Adipose tissue (tissue), 3 donors: ENCODE measurements around the gene SLC23A1. TPM values are rescaled to one million over a fixed set of nuclear protein-coding genes. Genes with fewer than 3 reads are reported as not detected.
"Not testable (repeated sequence)": the region's sequence is repeated elsewhere in the genome, so short reads cannot be mapped to it uniquely, and the experiment has no call there.

Source experiments
- H3K27ac ChIP-seq: one replicate; pipeline ENCODE4 v1.5.1; 2013; ENCODE audit warnings: low read depth, low read length
- WGBS, 3 donors: extraction: QIAGEN DNeasy Blood & Tissue Kit; methylation state at CpG; one replicate each; pipeline ENCODE4 v1.1.7; 2013; 5-methylcytosine and 5-hydroxymethylcytosine counted together
- polyA plus RNA-seq, 3 donors: library from polyadenylated mRNA; stranded (reverse); fragments of 200-250 nt; gene quantifications; one replicate each; pipeline ENCODE4 v1.2.3, GENCODE V29; 2013
- donor health status: healthy with polysubstance abuse.
- donor health status: Bipolar disorder and iron deficiency.
- donor health status: healthy.

SLC23A1 gene
- polyA plus RNA-seq, 3 donors = 0.78 TPM; not detected in 2

DNA sequence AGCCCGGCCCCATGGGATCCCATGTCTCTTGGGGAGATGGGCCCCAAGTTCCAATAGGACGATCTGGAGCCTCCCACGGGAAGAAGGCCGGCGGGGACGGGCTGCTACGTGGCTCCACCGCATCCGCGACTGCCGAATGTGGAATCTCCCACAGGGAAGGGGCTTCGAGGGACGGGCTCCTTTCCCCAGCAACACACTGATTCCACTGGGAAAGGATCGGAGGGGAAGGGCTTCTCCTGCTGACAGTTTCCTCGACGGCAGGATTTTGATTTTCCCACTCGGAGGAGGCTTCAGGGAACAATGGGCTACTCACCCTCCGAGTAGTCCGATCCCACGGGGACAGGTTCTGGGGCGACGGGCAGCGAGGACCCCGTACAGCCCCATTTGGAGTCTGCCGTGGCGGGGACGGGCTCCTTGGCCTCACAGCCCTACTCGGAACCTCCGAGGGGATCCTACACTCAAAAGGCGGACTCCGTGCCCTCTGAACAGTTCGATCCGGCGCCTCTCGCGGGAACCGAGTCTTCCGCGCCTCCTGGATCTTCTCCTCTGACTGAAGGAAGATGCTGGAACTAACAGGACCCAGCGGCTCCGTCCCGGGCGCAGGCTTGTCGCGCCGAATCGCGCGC is 10.5 kb upstream of the SLC23A1 start:
- no peak overlapping the region for H3K27ac ChIP-seq
- 10 to 18% (median 18%) methylated on average over 49 of the region's 49 CpGs for WGBS, 3 donors

DNA sequence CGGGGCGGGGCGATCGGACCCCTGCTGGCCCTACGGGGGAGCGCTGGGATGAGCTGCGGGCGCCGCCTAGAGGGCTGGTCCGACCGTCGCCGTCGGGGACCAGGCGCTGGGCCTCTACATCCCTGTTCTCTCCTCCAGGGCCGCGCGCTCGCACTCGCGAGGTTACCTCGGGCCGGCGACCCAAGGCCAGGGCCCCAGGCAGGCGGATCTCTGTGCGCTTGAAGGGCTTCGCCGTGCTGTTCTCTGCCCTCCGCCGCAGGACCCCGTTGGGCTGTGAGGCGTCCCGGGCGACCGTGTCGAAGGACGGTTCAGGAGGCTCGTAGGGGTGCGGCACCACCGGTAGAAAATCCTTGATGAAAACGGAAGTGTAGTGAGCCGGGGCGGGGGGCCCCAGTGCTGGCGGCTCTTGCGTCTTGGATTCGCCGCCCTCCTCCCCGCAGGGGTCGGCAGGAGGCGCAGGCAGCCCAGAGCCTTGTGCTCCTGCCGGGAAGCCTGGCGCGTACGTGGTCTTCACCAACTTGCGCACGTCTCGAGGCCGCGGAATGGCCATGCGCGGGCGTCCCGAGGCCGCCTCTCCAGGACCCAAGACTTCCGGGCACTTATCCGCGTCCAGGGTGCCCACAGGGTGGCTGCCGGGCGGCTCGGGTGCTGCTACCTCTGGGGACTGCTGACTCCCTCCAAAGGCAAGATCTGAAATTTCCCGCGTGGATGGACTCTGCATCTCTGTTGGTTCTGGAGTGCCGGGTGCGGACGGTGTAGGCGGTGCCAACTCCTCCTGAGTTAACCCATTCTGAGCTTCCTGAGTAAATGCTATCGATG is 9.8 kb upstream of the SLC23A1 start:
- no peak overlapping the region for H3K27ac ChIP-seq
- 4 to 21% (median 11%) methylated on average over 68 to 77 of the region's 77 CpGs for WGBS, 3 donors

DNA sequence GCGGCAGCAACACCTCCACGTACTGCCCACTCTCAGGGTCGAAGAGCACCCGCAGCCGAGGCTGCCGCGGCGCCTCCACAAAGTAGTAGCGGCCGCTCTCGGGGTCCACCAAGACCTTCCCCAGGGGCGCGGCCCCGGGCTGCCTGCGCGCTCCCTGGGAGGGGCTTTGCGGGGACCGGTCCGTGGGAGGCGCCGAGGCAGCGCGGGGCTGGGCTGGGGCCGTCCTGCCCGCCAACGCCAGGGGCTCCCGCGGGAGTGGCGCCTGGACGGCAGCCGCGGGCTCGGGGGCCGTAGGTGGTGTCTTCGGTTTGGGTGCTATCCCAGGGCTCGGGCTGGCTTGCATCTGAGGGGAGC is 9.2 kb upstream of the SLC23A1 start:
- WGBS, 3 donors = 13 to 28% (median 25%) methylated on average over 32 to 36 of the region's 36 CpGs
- no peak overlapping the region for H3K27ac ChIP-seq

DNA sequence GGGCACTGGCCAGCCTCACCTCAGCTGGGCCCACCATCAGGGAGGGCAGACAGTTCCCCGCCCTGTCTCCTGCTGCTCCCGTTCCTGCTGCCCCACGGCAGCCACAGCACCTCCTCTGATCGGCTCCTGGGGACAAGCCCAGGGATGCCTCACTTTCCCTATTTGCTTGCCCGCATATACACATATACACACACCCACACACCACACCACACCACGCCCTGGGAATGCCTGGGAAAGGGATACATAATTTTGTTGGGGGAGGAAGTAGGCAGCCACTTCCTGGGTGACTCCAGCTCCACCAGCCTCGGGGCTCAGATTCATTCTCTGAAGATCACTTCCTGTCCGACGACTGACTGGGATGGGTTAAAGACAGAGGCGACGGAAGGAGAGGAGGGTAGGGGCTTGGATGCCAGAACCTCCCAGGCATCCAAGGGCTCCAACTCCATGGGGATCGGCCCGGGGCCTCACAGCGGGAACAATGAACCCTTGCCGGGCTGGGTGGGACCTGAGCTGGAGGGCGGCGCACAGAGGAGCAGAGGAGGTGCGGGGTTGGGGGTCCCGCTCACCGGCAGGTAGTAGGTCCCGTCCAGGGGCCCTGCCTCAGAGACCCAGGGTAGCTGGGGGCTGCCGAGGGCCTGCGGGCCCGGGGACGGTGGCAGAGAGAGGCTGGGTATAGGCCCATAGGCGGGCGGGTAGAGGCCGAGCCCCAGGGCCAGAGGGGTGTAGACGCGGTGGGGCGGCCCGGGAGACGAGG is 8.7 kb upstream of the SLC23A1 start:
- WGBS, 3 donors = 42 to 71% (median 44%) methylated on average over 21 to 33 of the region's 33 CpGs
- no peak overlapping the region for H3K27ac ChIP-seq

DNA sequence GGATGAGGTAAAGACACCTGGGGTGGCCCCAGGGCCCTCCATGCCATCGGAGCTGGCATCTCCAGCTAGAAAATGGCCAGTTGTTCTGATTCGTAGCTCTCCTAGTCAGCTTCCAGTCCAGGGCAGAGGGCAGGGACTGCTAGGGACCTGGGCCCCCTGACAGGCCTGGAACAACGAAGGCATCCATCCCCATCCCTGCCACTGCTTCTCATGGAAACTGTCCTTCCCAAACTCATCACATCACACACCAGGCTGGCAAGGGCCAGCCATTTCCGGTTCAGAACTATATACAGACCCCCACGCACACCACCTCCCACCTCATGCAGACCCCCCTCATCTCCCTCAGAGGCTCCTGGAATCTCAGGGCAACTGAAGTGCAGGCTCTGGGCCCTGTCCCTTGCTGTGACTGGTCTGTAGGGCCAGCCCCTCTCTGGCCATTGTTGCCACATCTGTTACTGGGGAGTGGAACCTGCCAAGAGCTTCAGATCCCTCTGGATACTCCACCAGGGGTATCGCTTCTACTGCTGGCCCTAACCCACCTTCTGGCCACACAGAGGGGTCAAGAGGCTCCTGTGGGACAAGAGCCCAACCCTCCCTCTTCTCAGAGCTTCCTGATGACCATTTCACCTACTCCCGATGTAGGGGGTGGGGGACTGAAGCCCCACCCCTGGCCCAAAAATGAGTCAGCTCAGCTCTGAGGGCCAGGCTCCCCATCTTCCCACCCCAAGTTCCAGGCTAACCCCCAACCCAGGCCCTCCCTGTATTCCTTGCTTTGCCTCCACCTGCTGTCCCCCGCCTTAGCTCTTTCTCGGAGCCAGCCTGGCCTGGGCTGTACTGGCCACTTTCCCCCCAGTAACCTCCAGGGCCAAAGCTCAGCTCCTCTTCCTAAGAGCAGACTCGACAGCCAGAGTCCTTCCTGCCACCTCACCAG is 7.8 kb upstream of the SLC23A1 start:
- no peak overlapping the region for H3K27ac ChIP-seq

DNA sequence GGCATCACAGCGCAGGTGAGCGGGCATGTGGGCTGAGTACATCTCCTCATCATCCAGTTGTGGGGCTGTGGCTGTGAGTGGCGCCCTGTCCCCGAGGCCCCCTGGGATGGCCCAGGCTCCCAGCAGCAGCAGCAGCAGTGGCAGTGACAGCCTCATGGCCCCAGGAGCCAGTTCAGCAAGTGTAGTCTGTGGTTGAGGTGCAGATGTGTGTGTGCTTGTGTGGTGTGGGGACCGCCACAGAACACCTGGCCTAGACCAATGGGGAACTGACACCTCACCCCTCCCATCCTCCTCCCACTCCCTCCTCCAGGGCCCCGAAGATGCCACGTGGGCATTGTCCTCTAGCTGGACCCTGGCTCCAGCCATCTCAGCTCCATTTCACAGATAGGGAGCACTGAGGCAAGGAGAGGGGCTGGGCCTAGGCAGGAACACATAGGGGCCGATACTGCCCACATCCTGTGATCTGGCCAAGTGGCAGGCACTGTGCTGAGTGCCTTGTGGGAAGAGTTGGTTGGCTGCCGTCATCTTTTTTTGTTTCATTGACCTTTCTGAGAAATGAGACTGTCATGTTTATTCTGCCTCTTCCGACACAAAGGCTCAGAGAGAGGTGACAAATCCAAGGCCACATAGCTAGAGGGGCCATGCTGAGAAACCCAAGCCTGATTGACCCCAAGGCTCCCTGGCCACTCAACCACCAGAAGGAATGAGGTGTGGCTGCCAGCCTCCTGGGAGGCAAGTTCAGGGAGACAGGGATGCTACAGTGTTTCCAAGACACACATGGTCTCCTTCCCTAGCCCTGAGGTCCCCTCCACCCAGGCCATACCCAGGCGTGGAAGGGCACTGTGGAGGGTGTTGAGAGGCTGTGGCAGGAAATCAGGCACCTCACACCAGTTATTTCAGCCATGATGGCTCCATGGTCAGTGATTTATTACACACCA is 6.9 kb upstream of the SLC23A1 start, which contains the start of gene MZB1:
TSS of gene MZB1 (minus strand) at position 213 of the 938 bp plus-strand sequence. CDS start at position 156, 57 bp downstream.
- 61 to 83% (median 67%) methylated on average over 11 of the region's 11 CpGs for WGBS, 3 donors

More for the DNA sequence above, 7.8 kb upstream of the SLC23A1 start:
- WGBS, 3 donors = 69 to 88% (median 73%) methylated on average over 10 of the region's 10 CpGs

DNA sequence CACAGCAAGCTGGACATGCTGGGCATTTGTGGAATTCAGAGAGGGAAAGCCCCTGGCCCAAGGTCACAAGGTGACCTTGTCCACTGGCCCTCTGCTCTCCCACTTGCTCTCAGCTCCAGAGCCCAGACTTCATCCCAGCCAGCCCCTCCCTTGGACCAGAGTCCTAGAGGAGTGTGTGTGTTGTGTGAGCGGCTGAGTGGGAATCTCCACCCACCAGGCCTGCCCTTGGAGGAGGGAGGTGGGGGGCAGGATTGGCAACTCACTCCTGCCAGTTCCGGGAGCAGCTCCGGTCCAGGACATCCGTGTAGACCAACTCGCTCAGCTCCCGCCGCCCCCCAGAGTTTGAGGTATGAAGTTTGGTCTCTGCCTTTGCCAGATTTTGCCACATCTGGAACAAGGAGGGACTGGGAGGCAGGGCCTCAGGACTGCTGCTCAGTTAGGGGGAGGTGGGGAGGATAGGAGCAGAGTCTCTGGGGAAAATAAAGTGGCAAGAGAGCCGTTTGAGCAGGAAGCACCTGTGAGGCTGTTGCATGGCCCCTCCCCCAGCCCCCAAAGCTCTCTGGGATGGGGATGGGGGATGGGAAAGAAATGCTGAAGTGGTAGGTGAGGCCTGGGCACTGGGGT is 5.2 kb upstream of the SLC23A1 start:
- H3K27ac ChIP-seq = no peak overlapping the region
- 10 to 20% (median 17%) methylated on average over 8 of the region's 8 CpGs for WGBS, 3 donors

More for the DNA sequence above, 6.9 kb upstream of the SLC23A1 start, which contains the start of gene MZB1:
- H3K27ac ChIP-seq = no peak within 1 kb of the TSS

DNA sequence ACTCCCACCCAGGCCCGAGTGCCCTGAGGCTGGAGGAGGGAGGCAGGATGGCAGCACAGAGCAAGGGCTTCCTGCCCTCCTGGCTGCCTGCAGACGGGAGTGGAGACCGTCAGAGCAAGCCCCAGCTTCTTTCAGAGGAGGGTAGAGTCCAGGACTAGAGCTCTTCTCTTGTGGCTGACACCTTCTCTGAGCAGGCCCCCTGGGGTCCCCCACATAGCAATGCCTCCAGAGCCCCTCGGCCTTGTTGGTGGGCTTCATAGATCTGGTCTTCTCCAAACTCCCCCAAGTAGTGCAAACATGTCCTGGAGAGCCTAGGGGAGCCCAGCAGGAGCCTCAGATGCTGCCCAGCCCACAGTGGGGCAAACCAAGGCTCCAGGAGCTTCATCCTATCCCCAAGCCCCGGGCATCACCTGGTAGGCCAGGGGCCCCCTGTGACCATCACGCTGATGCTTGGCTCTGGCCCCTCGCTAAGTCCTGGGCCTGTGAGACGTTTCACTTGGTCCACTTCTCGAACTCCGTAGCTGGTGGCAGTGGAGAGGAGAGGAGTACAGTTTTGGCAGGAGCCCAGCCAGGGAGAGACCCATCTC is 4.6 kb upstream of the SLC23A1 start:
- WGBS, 3 donors = 53 to 75% (median 58%) methylated on average over 10 of the region's 10 CpGs

DNA sequence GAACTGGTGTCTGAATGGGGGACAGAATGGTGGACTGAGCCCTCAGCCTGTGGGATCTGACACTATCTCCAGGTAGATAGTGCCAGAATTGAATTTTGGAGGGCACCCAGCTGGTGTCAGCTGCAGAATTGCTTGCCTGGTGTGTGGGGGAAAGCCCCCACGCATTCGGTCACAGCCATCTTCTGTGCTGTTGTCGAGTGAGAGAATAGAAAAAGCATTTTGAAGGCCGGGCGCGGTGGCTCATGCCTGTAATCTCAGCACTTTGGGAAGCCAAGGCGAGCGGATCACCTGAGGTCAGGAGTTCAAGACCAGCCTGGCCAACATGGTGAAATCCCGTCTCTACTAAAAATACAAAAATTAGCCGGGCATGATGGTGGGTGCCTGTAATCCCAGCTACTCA is 3.9 kb upstream of the SLC23A1 start:
- 96 to 97% (median 96%) methylated on average over 9 to 10 of the region's 10 CpGs for WGBS, 3 donors
- not testable (repeated sequence) for H3K27ac ChIP-seq

More for the DNA sequence above, 4.6 kb upstream of the SLC23A1 start:
- no peak overlapping the region for H3K27ac ChIP-seq

DNA sequence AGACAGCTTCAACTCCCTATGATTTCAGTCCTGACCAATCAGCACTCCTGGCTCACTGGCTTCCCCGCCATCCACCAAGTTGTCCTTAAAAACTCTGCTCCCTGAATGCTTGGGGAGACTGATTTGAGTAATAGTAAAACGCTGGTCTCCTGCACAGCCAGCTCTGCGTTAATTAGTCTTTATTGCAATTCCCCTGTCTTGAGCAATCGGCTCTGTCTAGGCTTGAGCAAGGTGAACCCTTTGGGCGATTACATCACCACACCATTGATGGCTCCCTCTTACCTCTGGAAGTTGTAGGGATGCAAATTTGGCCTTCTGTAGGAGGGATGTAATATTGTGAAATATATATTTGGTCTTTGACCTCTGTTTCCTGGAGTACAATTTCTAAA is 2.9 kb upstream of the SLC23A1 start:
- 60 to 84% (median 60%) methylated on average over 5 of the region's 5 CpGs for WGBS, 3 donors
- H3K27ac ChIP-seq = no peak overlapping the region

DNA sequence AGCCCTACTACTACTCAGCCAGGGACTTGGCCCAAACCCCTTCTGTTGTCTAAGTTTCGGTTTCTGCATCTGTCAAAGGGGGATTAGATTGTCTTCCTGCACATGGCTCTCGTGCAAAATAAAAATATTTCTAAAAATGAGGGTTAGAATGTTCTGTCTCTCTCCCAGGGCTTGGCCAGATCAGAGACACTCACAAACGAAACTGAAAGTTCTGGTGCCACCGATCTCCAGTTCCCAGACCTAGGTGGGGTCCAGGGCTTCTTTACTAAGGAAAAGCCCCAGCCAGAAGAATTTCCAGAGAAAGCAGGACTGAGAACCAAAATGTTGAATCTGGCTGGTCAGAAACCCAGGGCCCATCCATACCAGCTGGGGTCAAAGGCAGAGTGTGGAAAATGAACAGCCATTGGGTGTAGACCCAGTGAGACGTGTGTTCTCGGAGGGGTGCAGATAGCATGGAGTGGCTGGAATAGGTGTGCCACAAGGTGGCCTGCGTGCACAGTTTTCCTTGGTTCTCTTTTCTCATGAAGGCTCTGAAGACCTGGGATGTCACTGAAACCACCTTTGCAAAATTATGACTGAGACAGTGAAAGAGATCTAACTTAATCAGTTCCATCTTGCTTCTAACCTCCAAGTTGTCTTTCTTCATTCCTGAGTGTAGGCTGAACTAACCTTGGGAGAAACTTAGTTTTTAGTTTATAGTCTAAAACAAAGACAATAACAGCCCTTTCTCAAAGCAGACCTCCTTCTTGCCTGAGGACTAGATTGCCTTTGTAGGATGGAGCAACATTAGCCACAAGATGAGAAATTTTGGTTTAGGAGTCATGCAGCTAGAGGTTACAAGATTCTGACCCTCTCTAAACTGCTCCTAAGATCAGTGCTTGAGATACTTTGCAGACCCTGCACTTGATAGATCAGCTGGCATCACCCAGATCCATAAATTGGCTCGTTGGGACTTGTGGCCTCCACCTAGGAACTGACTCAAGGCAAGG is 2.3 kb upstream of the SLC23A1 start:
- WGBS, 3 donors = 26 to 55% (median 33%) methylated on average over 8 of the region's 8 CpGs
- no peak overlapping the region for H3K27ac ChIP-seq

DNA sequence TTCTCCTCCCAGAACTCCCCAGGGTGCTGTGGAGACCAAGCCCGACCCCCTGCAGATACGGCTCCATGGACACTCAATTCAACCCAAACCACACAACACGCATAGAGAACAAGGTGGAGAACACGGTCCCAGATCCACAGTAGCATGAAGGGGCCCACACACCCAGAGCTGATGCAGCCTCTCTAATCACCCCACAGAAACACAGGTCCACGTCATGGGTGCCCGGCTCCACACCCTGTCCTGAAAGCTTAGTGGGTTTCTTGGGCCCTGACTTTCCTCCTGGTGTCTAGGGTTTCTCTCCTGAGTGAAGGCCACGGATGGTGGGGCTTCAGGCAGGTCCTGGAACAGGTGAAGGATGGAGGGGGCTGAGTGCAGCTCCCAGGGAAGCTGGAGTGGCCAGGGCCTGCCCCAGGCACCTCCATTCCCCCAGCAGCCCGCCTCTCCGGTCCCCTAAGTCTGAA is 1.5 kb upstream of the SLC23A1 start:
- 58 to 79% (median 69%) methylated on average over 9 of the region's 9 CpGs for WGBS, 3 donors
- no peak overlapping the region for H3K27ac ChIP-seq

DNA sequence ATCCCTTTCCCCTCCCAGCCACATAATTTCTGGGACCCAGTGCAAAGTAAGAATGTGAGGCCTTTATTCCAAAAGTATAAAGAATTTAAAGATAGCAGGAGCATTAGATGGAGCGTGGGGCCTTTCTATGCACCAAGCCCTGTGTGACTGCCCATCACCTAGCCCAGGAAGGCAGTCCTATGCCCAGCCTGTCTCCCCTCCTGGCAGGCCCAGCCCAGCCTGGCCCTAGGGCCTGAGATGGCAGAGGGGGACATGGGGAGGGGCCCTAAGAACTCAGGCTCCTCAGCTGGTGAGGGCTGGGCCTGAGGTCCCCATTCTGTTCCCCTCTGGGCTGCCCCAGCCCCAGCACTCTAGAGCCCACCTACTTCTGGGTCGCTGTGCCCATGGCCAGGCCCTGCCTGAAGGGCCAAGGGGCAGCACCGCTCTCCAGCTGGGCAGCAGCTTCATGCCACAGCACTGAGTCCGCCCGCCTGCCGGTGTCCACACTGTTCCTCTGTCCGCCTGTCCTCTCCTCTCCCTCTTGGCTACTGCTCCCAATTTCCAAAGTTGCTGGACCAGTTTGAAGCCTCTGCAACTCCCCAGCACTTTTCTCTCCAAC is 995 bp upstream of the SLC23A1 start:
- H3K27ac ChIP-seq = no peak overlapping the region
- 76 to 84% (median 78%) methylated on average over 7 of the region's 7 CpGs for WGBS, 3 donors

DNA sequence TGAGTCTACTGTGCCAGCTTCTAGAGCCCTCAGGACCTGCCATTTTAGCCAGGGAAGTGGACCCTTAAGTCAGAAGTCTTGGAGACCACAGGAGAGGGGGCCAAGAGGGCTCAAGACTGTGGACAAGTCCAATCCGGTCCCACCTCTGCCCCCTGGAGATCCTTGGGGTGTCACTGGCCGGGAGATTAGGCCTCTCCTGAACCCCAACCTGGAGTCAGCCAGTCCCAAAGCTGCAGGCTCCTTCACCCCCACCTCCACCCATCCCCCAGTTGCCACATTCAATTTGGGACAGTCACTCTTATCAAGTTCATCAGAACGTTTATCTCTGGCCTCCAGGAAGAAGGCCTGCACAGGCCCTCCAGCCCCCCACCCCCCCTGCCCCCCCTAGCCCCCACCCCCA is 290 bp downstream of the SLC23A1 start:
- H3K27ac ChIP-seq = no peak overlapping the region
- WGBS, 3 donors = 57 to 67% (median 64%) methylated on average over 3 of the region's 3 CpGs
